Astrocyte (in vitro differentiated cells and primary cell): ENCODE data around the gene HMOX2.

Experiments used
- CTCF ChIP-seq: IDR thresholded peaks from 2 replicates; pipeline ENCODE4 v1.5.1; 2011; ENCODE audit warnings: low read depth, mild to moderate bottlenecking, inconsistent platforms, low read length, moderate library complexity; ENCODE audit not compliant: insufficient read depth
- EZH2 ChIP-seq: IDR thresholded peaks from 2 replicates; pipeline ENCODE4 v1.6.1; 2012; ENCODE audit warnings: mild to moderate bottlenecking, low read length, inconsistent platforms; ENCODE audit not compliant: insufficient read depth

GRCh38 chr16:4506450-4506849 is 30.3 kb downstream of the HMOX2 start:
- peak; percentile 92 for TF ChIP-seq CTCF
- no peak for TF ChIP-seq EZH2
